Erythroblast (primary cell): ENCODE results near the gene CLEC4E.

ENCODE experiments used
- GATA1 ChIP-seq: IDR thresholded peaks from 2 replicates; pipeline ENCODE4 v1.6.1; 2011; ENCODE audit warnings: low read depth, mild to moderate bottlenecking, control low read depth, low read length, moderate library complexity
- POLR2A ChIP-seq: IDR thresholded peaks from 2 replicates; pipeline ENCODE4 v1.6.1; 2011; ENCODE audit warnings: mild to moderate bottlenecking, low read length

DNA sequence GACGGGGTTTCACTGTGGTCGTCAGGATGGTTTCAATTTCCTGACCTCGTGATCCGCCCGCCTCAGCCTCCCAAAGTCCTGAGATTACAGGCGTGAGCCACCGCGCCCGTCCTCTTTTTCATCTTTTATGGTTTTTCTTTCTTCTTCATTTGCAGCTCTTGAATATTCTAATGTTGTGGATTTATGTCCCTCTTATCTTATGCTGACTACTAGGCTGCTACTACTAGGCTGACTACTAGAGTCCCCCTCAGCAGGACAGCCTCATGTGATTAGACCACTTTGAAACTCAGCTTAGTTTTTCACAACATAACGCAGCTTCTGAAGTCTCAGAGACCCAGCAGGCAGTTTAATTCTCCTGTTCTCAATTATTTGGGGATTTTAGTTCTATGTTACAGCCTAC lies 857 bp upstream of the CLEC4E start:
- TF ChIP-seq POLR2A (no peak), GATA1 (no peak)
